B cell (primary cell): ENCODE data around the gene SYNRG.

Experiments
- EZH2 ChIP-seq: IDR thresholded peaks from 2 replicates; pipeline ENCODE4 v1.6.1; 2012; ENCODE audit warnings: borderline replicate concordance, low read depth, mild to moderate bottlenecking, moderate library complexity, low read length; ENCODE audit not compliant: insufficient read depth, poor library complexity, severe bottlenecking
- TF ChIP-seq, protein P1 (sequence below): fragments of 200-600 bp; IDR thresholded peaks from one replicate; pipeline ENCODE4 v1.8.0; 2022; ENCODE audit warnings: antibody characterized with exemption, mild to moderate bottlenecking

DNA sequence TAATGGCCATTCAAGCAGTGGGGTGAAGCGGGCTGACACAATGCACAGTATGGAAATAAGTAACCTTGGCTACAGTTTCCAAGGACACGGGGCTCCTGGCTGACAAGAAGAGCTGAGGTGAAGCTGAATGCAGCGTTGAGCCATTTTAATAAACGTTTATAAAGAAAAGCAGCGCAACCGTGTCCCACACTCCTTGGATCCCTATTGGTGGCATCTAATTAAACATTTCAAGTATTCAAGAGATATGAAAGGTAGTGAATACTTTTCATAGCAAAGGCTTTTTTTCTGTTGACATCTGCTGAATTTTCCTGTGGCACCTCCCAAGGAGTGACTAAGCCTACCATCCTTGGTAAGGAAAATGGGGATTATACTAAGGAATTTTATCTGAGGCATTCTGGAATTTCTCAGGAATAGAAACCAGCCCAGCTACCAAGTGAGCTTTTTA is 93.1 kb downstream of the SYNRG start:
- TF ChIP-seq, protein P1, sequence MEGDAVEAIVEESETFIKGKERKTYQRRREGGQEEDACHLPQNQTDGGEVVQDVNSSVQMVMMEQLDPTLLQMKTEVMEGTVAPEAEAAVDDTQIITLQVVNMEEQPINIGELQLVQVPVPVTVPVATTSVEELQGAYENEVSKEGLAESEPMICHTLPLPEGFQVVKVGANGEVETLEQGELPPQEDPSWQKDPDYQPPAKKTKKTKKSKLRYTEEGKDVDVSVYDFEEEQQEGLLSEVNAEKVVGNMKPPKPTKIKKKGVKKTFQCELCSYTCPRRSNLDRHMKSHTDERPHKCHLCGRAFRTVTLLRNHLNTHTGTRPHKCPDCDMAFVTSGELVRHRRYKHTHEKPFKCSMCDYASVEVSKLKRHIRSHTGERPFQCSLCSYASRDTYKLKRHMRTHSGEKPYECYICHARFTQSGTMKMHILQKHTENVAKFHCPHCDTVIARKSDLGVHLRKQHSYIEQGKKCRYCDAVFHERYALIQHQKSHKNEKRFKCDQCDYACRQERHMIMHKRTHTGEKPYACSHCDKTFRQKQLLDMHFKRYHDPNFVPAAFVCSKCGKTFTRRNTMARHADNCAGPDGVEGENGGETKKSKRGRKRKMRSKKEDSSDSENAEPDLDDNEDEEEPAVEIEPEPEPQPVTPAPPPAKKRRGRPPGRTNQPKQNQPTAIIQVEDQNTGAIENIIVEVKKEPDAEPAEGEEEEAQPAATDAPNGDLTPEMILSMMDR: no peak
- TF ChIP-seq EZH2: no peak
